GM21515 (cell line): Measurements from ENCODE around the gene SULT2B1.
"Not testable (repeated sequence)": the region's sequence is repeated elsewhere in the genome, so short reads cannot be mapped to it uniquely, and the experiment has no call there.

Experiments
- ATAC-seq: cut with Tn5 transposase; IDR thresholded peaks from one replicate; pipeline ENCODE4 v1.9.1; 2021; ENCODE audit not compliant: unreplicated experiment

The SULT2B1 gene

DNA sequence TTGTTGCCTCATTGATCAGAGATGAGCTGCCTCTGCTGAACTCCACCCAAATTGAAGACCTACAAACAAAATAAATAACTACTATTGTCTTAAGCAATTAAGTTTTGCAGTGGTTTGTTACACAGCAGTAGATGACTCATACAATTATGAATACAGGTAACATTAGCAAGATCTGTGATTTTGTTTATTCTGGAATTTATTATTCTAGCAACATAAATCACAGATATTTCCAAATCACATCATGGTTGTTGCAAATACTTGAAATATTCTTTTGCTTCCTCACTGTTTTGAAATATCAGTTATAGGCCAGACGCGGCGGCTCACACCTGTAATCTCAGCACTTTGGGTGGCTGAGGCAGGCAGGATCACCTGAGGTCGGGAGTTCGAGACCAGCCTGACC, 27.2 kb upstream of the SULT2B1 start:
- no peak for ATAC-seq

DNA sequence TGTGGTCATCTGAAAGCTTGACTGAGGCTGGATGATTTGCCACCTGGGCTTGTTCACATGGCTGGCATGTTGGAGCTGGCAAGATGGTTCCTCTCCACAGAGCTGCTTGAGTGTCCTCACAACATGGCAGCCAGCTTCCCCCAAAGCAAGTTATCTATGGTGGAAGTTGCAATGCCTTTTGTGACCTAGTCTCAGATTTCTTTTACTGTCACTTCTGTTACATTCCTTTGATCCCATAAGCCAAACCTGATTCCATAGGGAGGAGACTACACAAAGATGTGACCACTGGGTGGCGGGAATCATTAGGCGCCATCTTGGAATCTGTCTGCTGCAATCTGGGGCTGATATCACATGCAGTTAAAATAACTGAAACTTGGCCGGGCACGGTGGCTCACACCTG, 22.8 kb upstream of the SULT2B1 start:
- ATAC-seq: no peak

DNA sequence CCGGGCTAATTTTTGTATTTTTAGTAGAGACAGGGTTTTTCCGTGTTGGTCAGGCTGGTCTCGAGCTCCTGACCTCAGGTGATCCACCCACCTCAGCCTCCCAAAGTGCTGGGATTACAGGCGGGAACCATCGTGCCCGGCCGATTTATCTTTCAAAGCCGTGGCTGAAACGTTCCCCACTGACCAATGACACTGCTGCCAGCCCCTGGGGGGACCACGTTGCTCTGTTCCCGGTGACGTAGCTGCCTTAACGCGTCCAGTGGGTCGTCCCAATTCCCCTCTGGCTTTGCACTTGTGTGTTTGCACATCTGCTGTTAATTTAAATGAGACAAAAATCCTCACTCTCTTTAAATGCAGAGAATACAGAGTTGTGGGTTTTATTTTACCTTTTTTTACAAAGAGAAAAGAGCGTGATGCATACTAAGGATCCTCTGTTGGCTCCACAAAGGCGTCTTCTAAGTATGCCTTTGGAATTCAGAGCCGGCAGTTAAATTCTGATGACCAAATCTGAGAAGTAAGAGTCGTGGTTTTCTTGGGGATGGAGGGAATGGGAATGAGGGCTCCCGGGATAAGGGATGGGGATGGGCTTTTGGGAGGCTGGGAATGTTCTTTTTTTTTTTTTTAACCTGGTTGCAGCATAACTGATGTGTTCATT, 21.8 kb upstream of the SULT2B1 start:
- ATAC-seq: no peak

DNA sequence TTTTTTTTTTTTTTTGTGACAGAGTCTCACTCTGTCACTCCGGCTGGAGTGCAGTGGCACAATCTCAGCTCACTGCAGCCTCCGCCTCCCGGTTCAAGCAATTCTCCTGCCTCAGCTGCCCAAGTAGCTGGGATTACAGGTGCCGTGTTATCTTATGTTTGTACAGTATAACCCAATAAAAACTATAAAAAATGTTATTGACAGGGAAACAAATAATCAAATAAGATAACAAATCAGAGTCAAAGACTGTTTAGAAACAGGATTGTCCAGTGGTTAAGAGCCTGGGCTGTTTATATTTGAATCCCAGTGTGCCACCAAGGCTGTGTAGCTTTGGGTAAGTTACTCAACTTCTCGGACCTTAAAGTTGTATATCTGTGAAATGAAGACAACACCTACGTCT, 21.2 kb upstream of the SULT2B1 start:
- ATAC-seq: no peak

DNA sequence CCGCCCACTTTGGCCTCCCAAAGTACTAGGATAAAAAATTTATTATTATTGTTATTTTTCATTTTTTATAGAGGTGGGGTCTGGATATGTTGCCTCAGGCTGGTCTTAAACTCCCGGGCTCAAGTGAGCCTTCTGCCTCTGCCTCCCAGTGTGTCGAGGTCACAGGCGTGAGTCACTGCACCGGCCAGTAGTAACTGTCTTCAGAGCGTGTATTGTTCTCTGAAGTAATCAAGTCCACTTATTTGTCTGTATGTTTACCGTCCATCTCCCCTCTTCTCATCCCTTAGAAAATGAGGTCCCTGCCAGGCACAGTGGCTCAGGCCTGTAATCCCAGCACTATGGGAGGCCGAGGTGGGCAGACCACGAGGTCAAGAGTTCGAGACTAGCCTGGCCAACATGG, 18.2 kb upstream of the SULT2B1 start:
- ATAC-seq: no peak

DNA sequence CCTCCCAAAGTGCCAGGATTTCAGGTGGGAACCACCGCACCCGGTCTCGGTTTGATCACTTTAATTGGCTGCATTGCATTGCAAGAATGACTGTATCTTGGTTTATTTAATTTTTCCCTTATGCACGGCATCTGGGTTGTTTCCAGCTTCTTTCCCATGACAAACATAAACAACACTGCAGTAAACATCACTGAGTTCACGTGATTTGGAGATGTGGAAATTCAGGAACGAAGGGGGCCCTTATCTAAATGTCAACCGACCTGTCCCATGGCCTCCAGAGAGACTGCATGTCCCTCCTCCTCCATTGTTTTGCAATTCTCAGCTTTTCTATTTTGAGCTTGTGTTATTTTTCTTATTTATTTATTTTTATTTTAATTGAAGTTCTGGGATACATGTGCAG, 14.4 kb upstream of the SULT2B1 start:
- ATAC-seq: no peak

DNA sequence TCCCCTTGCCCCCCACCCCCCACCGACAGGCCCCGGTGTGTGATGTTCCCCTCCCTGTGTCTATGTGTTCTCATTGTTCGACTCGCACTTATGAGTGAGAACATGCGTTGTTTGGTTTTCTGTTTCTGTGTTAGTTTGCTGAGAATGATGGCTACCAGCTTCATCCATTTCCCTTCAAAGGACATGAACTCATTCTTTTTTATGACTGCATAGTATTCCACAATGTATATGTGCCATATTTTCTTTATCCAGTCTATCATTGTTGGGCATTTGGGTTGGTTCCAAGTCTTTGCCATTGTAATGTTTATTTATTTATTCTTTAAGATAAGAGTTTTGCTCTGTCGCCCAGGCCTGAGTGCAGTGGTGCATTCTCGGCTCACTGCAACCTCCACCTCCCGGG, 13.9 kb upstream of the SULT2B1 start:
- not testable (repeated sequence) for ATAC-seq

DNA sequence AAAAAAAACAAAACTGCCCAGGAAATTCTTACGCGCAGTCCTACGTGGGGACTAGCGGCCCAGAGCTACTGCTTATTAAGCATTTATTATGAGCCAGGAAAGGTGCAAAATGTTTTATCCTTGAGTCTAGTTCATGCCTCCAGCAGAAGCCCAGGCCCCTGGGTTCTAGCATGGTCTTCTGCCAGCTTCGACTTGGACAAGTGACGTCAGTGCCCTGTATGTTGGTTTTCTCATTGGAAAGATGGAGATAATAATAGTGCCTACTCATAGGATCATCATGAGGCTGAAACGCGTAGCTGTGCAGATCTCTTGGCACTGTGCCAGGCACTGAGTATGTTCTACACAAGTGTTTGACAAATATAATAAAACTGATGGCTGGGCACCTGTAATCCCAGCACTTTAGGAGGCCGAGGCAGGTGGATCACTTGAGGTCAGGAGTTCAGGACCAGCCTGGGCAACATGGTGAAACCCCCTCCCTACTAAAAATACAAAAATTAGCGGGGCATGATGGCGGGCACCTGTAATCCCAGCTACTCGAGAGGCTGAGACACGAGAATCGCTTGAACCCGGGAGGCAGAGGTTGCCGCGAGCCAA, 12.4 kb upstream of the SULT2B1 start:
- ATAC-seq: no peak

DNA sequence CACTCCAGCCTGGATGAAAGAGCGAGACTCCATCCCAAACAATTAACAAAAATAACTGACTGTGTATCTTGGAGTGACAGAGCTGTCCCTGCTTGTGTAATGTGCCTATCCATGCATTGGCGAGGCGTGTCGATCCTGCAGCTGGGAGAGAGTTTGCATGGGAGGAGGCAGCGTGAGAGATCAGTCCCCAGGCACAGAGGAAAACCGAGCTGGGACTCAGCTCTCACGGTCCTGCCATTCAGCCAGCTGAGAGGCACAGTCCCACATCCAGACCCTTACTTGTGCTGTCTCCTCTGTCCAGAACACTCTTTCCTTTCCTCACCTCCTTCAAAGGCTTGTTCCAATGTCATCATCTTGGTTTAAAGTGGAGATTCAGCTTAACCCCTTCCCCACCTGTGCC, 11.9 kb upstream of the SULT2B1 start:
- no peak for ATAC-seq

DNA sequence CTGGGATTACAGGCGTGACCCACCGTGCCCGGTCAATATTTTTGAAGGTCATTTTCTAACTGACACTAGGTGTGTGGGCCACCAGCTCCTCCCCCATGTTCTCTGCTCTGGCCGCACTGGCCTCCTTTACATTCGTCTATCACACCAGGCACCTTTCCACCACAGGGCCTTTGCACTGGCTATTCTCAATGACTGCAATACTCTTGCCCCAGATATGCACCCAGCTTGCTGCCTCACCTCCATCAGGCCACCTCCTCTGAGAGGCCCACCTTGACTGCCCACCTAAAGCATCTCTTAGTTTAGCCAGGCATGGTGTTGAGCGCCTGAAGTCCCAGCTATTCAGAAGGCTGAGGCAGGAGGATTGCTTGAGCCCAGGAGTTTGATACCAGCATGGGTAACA, 10.2 kb upstream of the SULT2B1 start:
- no peak for ATAC-seq

DNA sequence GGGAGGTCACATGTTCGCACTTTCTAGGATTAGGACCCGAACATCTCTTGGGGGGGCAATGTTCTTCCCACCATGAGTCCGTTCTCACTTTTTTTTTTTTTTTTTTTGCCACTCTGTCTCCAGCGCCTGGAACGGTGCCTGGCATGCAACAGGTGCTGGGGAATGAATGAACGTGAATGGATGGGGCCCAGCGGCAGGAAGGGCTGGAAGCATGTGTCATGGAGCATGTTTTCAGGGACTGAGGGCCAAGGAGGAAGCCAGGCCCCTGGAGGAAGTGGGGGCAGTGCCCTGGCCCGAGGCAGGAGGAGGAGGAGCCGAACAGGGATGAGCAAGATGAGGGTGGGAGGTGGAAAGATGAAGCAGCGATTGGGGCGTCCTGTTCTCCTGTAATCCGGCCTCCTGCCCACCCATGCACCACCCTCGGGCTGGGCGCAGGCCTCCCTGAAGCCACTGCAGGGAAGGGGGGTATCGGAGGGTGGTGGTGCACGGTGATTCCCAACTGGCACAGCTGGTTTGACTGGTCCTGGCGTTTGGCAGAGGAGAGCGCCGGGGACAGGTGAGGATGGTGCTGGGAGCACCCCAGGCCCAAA, 8.8 kb upstream of the SULT2B1 start:
- no peak for ATAC-seq

DNA sequence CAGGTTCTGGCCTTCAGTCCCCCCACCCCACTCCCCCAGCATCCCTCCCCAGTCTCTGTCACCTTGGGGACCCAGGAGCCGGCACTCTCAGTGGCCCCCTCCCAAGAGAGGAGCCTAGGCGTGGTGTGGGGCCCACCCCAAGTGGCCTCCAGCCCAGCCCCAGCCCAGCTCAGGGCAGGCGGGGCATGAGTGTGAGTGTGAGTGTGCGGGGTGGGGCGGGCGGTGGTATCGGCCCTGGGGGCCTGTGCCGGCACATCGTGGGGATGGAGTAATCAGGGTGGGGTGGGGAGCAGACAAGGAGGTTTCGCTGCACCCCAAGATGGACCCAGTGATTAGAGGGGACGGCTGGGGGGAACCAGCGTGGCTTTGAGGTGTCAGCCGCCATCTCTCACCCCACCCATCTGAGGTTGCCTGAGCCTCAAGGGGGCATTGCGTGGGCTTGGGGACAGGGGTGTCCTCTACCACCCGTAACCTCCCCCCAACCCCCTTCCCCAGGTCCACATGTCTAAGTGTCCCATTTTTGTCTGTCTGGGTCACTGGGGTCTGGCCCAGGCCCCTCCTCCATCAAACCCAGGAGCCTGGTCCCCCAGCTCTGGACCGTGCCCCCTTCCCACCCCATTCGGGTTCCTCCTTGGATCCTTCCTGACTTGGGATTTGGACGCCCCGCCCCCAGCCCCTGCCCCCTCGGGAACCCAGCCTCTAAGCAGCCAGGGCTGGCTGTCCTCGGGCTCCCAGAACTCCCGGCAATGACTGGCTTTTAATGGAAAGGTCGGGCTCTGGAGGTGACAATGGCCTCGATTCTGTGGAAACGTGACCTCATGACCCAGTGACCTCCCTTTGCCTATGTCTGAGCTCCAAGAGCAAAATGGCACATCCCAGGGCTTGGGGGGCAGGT, 6.9 kb upstream of the SULT2B1 start:
- no peak for ATAC-seq

DNA sequence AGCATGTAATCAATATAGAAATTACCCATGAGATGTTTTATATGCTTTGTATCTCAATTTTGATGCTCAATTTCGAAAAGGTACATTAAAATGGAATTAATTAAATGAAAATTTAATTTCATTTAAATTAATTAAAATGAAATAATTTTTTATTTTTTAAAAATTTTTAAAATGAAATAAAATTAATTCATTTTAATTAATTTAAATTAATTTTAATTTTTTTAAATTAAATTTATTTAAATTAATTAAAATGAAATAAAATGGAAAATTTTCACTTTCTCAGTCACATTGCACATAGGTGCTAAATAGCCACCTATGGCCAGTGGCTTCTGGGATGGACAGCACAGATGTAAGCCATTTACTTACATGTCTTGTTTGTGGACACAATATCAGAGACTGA, 4.2 kb upstream of the SULT2B1 start:
- no peak for ATAC-seq

DNA sequence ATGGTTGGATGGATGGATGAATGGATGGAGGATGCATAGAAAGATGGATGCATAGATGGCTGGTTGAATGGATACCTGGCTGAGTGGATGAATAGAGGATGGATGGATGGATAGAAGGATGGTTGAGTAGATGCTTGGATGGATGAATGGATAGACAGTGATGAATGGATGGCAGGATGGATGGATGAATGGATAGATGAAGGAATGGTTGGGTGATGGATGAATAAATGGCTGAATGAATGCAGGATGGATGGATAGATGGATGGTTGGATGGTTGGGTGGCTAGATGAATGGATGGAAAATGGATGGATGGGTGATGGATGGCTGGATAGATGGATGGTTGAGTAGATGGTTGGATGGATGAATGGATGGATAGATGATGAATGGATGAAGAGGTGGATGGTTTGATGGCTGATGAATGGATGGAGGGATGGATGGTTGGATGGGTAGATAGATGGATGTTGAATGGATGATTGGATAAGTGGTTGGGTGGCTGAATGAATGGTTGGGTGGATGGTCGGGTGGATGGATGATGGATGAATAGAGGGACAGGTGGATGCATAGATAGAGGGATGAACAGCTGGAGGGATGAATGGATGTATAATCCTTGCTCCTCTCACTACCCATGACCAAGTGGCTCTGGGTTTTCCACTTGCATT, 3.6 kb upstream of the SULT2B1 start:
- ATAC-seq: no peak

DNA sequence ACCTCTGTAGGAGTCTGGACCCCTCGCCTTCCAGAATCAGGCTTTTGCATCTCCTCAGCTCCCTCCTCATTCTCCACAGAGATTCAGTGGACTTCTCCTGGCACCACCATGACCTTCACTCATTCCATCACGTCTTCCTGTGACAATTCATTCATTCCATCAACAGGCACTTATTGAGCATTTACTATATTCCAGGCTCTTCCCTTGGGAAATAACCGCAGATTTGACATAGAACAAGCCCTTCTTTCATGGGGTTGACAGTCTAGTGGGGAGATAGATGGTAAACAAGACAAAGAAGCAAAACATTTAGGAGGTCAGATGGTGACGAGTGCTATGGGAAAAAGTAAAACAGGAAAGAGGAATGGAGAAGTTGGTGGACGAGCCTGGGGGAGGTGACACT, 2.6 kb upstream of the SULT2B1 start:
- ATAC-seq: no peak

DNA sequence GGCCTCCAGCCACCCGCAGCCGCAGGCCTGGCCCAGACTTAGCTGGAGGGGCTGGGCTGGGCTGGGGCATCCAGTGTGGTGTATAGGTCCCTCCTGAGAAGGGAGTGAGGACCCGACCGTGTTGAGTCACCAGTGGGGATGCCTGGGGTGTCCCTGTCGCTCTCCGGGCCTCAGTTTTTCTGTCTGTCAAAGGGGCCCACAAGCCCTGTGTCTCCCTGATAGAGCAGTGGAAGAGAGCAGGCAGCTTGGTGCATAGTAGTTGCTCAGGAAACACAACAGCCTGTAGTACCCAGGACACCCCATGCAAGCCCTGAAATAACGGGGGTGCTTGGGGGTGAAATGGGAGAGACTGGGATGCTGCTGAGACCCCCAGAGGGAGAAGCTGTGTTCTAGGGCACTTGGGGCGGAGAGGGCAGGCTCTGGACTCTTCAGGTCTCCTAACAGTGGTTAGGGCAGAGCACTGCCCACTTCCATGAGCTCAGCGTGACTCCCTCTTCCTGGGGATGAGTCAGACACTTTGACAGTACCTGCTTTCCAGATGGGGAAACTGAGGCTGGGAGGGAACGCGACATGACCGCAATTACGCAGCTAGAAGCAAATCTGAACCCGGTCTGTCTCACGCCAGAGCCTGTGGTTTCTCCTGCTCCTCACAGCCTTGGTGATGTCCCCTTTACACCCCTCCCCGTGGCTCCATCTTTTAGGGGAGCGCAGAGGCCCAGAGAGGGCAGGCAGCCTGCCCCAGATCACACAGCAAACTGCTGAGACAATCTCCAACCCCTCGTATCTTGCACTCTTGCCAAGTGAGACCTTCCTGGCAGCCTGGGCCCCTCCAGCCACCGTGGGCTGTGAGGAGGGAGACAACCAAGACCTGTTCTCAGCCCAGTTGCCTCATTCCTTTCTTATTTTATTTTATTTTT, 692 bp downstream of the SULT2B1 start:
- no peak for ATAC-seq

DNA sequence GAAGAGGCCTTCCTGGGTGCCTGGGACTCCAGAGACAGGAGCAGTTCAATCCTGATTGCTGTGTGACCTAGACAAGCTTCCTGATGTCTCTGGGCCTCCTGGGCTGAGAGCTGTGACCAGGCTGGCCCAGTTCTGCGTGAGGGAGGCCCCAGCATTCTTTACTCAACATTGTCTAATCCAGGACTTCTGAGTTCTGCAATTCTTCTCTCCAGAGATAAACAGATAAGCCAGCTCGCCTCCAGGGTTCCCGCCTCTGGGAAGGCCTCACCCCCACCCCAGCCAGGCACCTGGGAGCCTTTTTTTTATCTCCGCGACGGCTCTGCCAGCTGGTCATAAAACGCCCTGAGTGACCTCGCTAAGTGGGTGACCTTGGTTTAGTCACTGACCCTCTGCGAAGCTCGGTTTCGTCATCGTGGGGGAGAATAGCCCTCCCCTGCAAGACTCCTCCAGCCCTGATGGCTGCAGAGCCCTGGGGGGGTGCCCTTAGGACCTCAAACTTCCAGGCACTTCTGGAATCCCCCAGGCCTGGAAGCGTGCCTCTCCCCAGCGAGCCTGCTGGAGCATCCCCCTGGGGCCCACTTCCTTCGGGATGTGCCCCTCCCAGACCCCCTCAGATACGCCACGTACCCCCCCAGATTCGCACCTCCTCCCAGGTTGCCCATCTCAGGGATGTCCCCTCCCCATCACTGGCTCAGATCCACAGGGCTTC, 1.9 kb downstream of the SULT2B1 start:
- ATAC-seq: no peak

DNA sequence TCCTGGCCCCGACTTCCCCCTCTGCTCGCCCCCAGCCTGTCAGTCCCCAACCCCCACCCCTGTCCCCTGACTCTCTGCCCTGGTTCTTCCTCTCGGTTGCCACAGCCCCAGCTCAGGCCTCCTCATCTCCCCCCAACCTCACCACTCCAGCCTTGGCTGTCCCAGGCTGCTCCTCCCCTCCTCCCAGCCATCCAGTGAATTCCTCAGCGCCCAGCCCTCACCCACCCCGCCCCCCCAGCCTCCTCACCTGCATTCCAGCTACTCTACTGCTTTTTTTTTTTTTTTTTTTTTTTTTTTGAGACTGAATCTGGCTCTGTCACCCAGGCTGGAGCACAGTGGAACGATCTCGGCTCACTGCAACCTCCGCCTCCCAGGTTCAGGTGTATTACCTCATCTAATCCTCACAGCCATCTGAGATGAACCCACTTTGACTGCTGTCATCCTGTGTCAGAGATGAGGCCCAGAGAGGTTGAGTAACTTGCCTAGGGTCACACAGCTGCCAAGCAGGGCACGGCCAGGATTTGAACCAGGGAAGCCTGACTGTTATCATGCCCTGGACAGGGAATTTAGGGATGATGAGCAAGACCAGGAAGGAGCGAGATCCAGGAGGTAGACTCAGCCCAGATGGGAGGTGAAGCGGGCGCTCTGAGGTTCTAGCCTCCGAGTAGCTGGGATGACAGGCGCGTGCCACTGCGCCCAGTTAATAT, 2.6 kb downstream of the SULT2B1 start:
- no peak for ATAC-seq

DNA sequence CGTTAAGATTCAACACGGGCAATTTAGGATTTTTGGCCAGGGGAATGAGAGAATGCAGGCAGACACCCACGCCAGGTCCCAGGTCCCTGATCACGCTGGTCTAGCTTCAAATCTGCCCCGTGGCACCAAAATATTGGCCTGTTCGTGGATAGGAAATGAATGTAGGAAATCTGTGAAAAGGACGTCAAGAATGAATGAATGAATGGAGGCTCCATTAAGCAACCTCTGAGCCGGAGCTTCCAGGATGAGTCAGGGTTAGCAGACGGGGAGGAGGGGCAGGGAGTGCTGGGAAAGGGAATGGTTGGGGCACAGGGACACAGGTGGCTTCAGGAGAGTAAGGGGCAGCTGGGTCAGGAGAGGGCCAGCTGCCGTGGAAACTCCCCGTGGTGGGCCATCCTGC, 4.2 kb downstream of the SULT2B1 start:
- no peak for ATAC-seq
